Activated T-cell treated with anti-CD3 and anti-CD28 coated beads, Interleukin-2, amount 50 U/mL, for 72 hours (primary cell): ENCODE data around the gene KIZ. TPM values are rescaled to one million over a fixed set of nuclear protein-coding genes. Genes with fewer than 3 reads are reported as not detected.

Experiments
- ATAC-seq, 2 donors: fragments of 150-1000 bp; cut with Tn5 transposase; replicated peaks in 1 of 2; 2 replicates each; pipeline ENCODE4 v1.10.0; 2021; ENCODE audit warnings: moderate library complexity in 2 of 2, mild to moderate bottlenecking in 1 of 2
- DNase-seq, 2 donors: peaks; one replicate each; pipeline ENCODE4 v3.0.0; 2021 to 2022; ENCODE audit warnings: mixed read lengths in 1 of 2
- H3K27ac Mint-ChIP-seq: one replicate; pipeline ENCODE4 v1.8.0; 2022; ENCODE audit warnings: mild to moderate bottlenecking, moderate library complexity, mixed read lengths
- H3K27me3 Mint-ChIP-seq: one replicate; pipeline ENCODE4 v1.8.0; 2022; ENCODE audit warnings: low read depth, mixed read lengths
- H3K36me3 Mint-ChIP-seq, 2 donors: one replicate each; pipeline ENCODE4 v1.8.0; 2022; ENCODE audit warnings: mixed read lengths in 2 of 2, mild to moderate bottlenecking in 1 of 2; ENCODE audit not compliant: insufficient read depth in 2 of 2
- H3K4me1 Mint-ChIP-seq: one replicate; pipeline ENCODE4 v1.8.0; 2022; ENCODE audit warnings: low read depth, mixed read lengths
- H3K4me3 Mint-ChIP-seq, 2 donors: one replicate each; pipeline ENCODE4 v1.8.0; 2022; ENCODE audit warnings: mild to moderate bottlenecking in 2 of 2, mixed read lengths in 2 of 2, moderate library complexity in 2 of 2
- H3K9me3 Mint-ChIP-seq, 2 donors: one replicate each; pipeline ENCODE4 v1.8.0; 2022; ENCODE audit warnings: mixed read lengths in 2 of 2
- total RNA-seq, 2 donors: library from RNA; stranded (reverse); gene quantifications; one replicate each; pipeline ENCODE4 v1.2.3, GENCODE V29; 2022

KIZ gene
- total RNA-seq, 2 donors from 2014 or later = 24.0 to 30.9 TPM

- Mint-ChIP-seq H3K27me3 (no peaks in the 10 kb centered on the region), H3K4me1 (no peaks in the 10 kb centered on the region), H3K9me3 (no peaks in the 10 kb centered on the region), H3K4me3 (no peak overlapping the region), H3K36me3 (peaks cover 0 to 1% of the 10 kb centered on the region in 2 donors), H3K27ac (no peak overlapping the region)
- ATAC-seq = no peak
- no peak for DNase-seq
These were observed 83.1 kb downstream of the KIZ start for GRCh38 chr20:21208999-21209398.

- Mint-ChIP-seq H3K27me3 (no peaks in the 10 kb centered on the region), H3K9me3 (no peaks in the 10 kb centered on the region), H3K4me1 (no peaks in the 10 kb centered on the region), H3K36me3 (peaks cover 0 to 1% of the 10 kb centered on the region in 2 donors), H3K4me3 (no peak overlapping the region), H3K27ac (no peak overlapping the region)
- ATAC-seq (no peak), DNase-seq (no peak)
These were observed 83.8 kb downstream of the KIZ start for GRCh38 chr20:21209668-21210067.

- H3K36me3 Mint-ChIP-seq = no peaks in the 10 kb centered on the region
- no peak for DNase-seq
- no peak for ATAC-seq
These were observed 87.8 kb downstream of the KIZ start for GRCh38 chr20:21213691-21214090.

DNA sequence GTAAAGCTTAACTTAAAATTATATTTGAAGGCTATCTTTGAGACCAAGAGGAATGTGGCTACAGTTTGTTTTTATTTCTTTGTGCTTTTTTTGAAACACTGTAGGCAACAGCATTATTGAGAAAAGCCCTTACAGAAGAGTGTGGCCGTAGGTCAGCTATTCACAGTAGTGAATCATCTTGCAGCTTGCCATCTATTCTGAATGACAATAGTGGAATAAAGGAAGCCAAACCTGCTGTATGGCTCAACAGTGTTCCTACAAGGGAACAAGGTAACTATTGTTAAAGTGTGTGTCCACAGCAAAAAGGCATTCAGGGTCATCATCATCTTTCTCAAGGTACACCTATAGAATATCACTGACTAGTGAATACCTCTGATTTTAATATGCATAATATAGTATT is 88.5 kb downstream of the KIZ start:
- H3K36me3 Mint-ChIP-seq = no peaks in the 10 kb centered on the region
- no peaks in the 10 kb centered on the region for H3K9me3 Mint-ChIP-seq

More at GRCh38 chr20:21213691-21214090, 87.8 kb downstream of the KIZ start:
- Mint-ChIP-seq H3K27ac (no peak overlapping the region), H3K9me3 (no peaks in the 10 kb centered on the region), H3K27me3 (no peaks in the 10 kb centered on the region), H3K4me1 (no peaks in the 10 kb centered on the region), H3K4me3 (no peak overlapping the region)

GRCh38 chr20:21219686-21220085 is 93.8 kb downstream of the KIZ start:
- Mint-ChIP-seq H3K4me3 (no peak overlapping the region), H3K27me3 (no peaks in the 10 kb centered on the region), H3K36me3 (no peaks in the 10 kb centered on the region), H3K4me1 (no peaks in the 10 kb centered on the region), H3K27ac (no peak overlapping the region), H3K9me3 (no peaks in the 10 kb centered on the region)
- no peak for ATAC-seq
- DNase-seq = no peak

More for the DNA sequence above, 88.5 kb downstream of the KIZ start:
- Mint-ChIP-seq H3K4me3 (no peak overlapping the region), H3K27ac (no peak overlapping the region), H3K27me3 (no peaks in the 10 kb centered on the region), H3K4me1 (no peaks in the 10 kb centered on the region)
- ATAC-seq (no peak), DNase-seq (no peak)

GRCh38 chr20:21224217-21224616 is 98.3 kb downstream of the KIZ start:
- Mint-ChIP-seq H3K36me3 (no peaks in the 10 kb centered on the region), H3K9me3 (no peaks in the 10 kb centered on the region), H3K27me3 (no peaks in the 10 kb centered on the region), H3K4me3 (no peak overlapping the region), H3K27ac (no peak overlapping the region), H3K4me1 (no peaks in the 10 kb centered on the region)
- ATAC-seq = no peak
- DNase-seq = no peak

GRCh38 chr20:21225215-21225947 is 99.5 kb downstream of the KIZ start:
- H3K9me3 Mint-ChIP-seq = no peaks in the 10 kb centered on the region
- no peaks in the 10 kb centered on the region for H3K4me1 Mint-ChIP-seq
- no peak overlapping the region for H3K27ac Mint-ChIP-seq
- H3K36me3 Mint-ChIP-seq = no peaks in the 10 kb centered on the region
- DNase-seq (no peak), ATAC-seq (no peak)
- H3K27me3 Mint-ChIP-seq = no peaks in the 10 kb centered on the region
- H3K4me3 Mint-ChIP-seq = no peak overlapping the region

DNA sequence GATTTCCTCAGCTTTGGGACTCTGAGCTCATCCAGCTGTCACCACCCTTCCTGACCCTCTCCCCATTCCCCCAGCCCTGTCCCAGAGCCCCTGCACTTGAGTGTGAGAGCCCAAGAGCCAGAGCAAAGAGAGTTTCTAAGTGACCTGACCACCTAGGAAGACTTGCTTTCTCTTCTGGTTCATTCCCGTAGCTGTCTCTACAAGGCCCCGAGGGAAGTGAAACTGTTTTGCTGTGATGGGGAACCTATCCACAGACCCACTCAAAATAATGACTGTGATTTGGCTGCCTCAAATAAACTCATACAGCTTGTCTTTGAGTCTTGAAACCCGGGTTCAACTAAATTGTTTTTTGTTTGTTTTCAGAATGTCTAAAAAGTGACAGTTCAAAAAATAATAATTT is 102.6 kb downstream of the KIZ start:
- ATAC-seq (no peak), DNase-seq (no peak)
- H3K4me1 Mint-ChIP-seq = no peaks in the 10 kb centered on the region
- no peak overlapping the region for H3K27ac Mint-ChIP-seq
- H3K36me3 Mint-ChIP-seq = no peaks in the 10 kb centered on the region
- H3K27me3 Mint-ChIP-seq = no peaks in the 10 kb centered on the region
- no peaks in the 10 kb centered on the region for H3K9me3 Mint-ChIP-seq
- H3K4me3 Mint-ChIP-seq = no peak overlapping the region

- H3K4me1 Mint-ChIP-seq = no peaks in the 10 kb centered on the region
- H3K4me3 Mint-ChIP-seq = no peak overlapping the region
- DNase-seq (no peak), ATAC-seq (no peak)
- H3K27me3 Mint-ChIP-seq = no peaks in the 10 kb centered on the region
- no peak overlapping the region for H3K27ac Mint-ChIP-seq
- H3K9me3 Mint-ChIP-seq = no peaks in the 10 kb centered on the region
- H3K36me3 Mint-ChIP-seq = no peaks in the 10 kb centered on the region
These were observed 103.3 kb downstream of the KIZ start for GRCh38 chr20:21229163-21229562.

- Mint-ChIP-seq H3K27ac (no peak overlapping the region), H3K4me3 (no peak overlapping the region), H3K27me3 (no peaks in the 10 kb centered on the region), H3K9me3 (no peaks in the 10 kb centered on the region), H3K36me3 (no peaks in the 10 kb centered on the region), H3K4me1 (no peaks in the 10 kb centered on the region)
- DNase-seq (no peak), ATAC-seq (no peak)
These were observed 104.3 kb downstream of the KIZ start for GRCh38 chr20:21230220-21230619.

DNA sequence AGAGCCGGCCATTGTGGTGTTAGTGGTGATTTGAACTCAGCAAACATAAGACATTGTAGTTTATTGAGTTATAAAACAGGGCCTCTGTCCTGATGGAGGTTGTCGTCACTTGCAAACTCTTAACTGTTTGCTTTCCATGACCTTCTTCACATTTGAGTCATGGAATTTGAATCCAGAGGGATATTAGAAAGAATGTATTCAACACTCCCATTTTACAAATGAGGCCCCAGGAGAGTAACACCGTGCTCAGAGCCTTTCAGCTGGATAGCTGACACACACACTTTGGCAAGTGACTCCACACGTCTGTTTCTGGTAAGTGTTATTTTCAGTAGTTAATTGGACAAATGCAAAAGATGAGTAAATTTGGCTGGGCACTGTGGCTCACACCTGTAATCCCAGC is 104.8 kb downstream of the KIZ start:
- H3K4me3 Mint-ChIP-seq = no peak overlapping the region
- H3K36me3 Mint-ChIP-seq = no peaks in the 10 kb centered on the region
- H3K27ac Mint-ChIP-seq = no peak overlapping the region
- ATAC-seq = no peak
- no peaks in the 10 kb centered on the region for H3K9me3 Mint-ChIP-seq
- DNase-seq = no peak
- no peaks in the 10 kb centered on the region for H3K27me3 Mint-ChIP-seq
- peaks cover under 1% of the 10 kb centered on the region for H3K4me1 Mint-ChIP-seq

DNA sequence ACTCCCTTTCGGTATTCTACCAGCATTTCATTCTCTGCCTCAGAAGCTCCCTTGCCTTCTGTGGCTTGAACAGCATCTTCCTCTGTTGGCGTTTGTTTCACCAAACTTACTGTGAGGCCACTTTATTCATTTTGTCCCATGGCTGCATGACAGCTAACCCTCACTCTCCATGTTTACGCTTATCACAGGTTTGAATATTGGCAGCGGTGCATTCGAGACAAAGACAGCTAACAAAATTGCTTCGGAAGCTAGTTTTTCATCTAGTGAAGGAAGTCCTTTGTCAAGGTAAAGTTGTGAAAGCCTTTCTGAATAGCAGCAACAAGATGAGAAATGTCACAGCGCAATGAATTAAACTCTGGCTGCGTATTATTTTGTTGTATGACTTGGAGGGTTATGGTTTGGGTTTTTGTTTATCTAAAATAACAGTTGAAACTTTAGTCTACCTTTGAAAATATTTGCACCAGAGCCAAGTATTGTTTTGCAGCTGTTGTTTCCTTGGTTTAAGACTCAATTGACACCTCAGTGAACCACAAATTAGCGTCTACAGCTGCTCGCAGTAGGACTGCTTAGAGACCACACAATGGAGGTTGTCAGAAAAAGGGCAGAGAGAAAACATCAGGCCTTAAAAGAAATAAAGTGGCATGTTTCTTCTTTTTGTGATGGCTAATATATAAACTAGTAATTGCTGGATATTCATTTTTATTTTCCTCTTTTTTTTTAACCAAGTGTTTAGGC is 106.8 kb downstream of the KIZ start:
- no peak for ATAC-seq
- H3K36me3 Mint-ChIP-seq = no peaks in the 10 kb centered on the region
- no peak overlapping the region for H3K27ac Mint-ChIP-seq
- H3K4me3 Mint-ChIP-seq = no peak overlapping the region
- H3K4me1 Mint-ChIP-seq = peaks cover 5% of the 10 kb centered on the region
- no peaks in the 10 kb centered on the region for H3K9me3 Mint-ChIP-seq
- DNase-seq = no peak
- H3K27me3 Mint-ChIP-seq = no peaks in the 10 kb centered on the region

GRCh38 chr20:21234324-21234723 is 108.4 kb downstream of the KIZ start:
- DNase-seq (no peak), ATAC-seq (no peak)
- Mint-ChIP-seq H3K36me3 (no peaks in the 10 kb centered on the region), H3K4me1 (peaks cover 5% of the 10 kb centered on the region), H3K4me3 (no peak overlapping the region), H3K27ac (no peak overlapping the region), H3K9me3 (no peaks in the 10 kb centered on the region), H3K27me3 (no peaks in the 10 kb centered on the region)
